ENCODE data around the gene ZBED2. TPM values are rescaled to one million over a fixed set of nuclear protein-coding genes. Genes with fewer than 3 reads are reported as not detected.

Gene ZBED2
- total and polyA plus RNA-seq, 2 of the 13 experiments (the other 11 are each of a cell fraction or from before 2014, with no cell fraction given): 0.04 TPM; not detected in 1

GRCh38 chr3:111584744-111585143, 10.4 kb downstream of the ZBED2 start:
- intact Hi-C loops (cut with micrococcal nuclease; ENCODE audit: unreplicated experiment): no loop called here
- ChIA-PET POLR2A (no interaction called here), CTCF (ENCODE audit: low intra/inter-chr PET ratio, low total read pairs) (no interaction called here)
- H3K4me2 ChIP-seq (ENCODE audit: low read depth, low read length): no peak overlapping the region
- no peaks in the 10 kb centered on the region for H3K36me3 ChIP-seq (replicated peaks in 1 of 2; ENCODE audit: control insufficient read depth in 1 of 2, insufficient read depth in 2 of 2, low read length in 2 of 2)
- DNase-seq (ENCODE audit: low spot score) (no peak), ATAC-seq (no peak), FAIRE-seq (no peak)
- TF ChIP-seq, protein P1, sequence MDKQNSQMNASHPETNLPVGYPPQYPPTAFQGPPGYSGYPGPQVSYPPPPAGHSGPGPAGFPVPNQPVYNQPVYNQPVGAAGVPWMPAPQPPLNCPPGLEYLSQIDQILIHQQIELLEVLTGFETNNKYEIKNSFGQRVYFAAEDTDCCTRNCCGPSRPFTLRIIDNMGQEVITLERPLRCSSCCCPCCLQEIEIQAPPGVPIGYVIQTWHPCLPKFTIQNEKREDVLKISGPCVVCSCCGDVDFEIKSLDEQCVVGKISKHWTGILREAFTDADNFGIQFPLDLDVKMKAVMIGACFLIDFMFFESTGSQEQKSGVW (CRISPR knock-in tag; IDR thresholded peaks at IDR 0.05; ENCODE audit: borderline replicate concordance): no peak
- no peak for TF ChIP-seq ZNF766 (CRISPR knock-in tag; IDR thresholded peaks at IDR 0.05; ENCODE audit: borderline replicate concordance)
- no peak for TF ChIP-seq NAIF1 (CRISPR knock-in tag; IDR thresholded peaks at IDR 0.05; ENCODE audit: borderline replicate concordance)
- WGBS (ENCODE audit: low lambda C conversion rate): 80% methylated on average over 1 of the region's 1 CpG
- no TSS peak for BruUV-seq (replicated peaks)
- H3K9ac ChIP-seq (ENCODE audit: insufficient read depth, low read depth, low read length): no peak overlapping the region
- H3K27ac ChIP-seq (ENCODE audit: extremely low read length, insufficient read depth, low read length): no peak overlapping the region
- H3K4me1 ChIP-seq (ENCODE audit: insufficient read depth, low read length): no peaks in the 10 kb centered on the region
- H3K27me3 ChIP-seq (ENCODE audit: control insufficient read depth in 1 of 2, insufficient read depth in 2 of 2, low read length in 2 of 2): no peaks in the 10 kb centered on the region
- H3K9me3 ChIP-seq (ENCODE audit: low read length): no peaks in the 10 kb centered on the region
- no peaks in the 10 kb centered on the region for H4K20me1 ChIP-seq (ENCODE audit: insufficient read depth, low read length)
- H2AFZ ChIP-seq (ENCODE audit: low read length): no peak overlapping the region
- in situ Hi-C loops (cut with HindIII; ENCODE audit: extremely low pct_ligation_motif_present, low pct_unique_long_range_greater_than_20kb): no loop called here
- H3K4me3 ChIP-seq (replicated peaks in 1 of 3; ENCODE audit: insufficient read depth in 1 of 3, low read depth in 2 of 3, low read length in 3 of 3): no peak overlapping the region
- H3K79me2 ChIP-seq (ENCODE audit: insufficient read depth, low read length): no peaks in the 10 kb centered on the region

DNA sequence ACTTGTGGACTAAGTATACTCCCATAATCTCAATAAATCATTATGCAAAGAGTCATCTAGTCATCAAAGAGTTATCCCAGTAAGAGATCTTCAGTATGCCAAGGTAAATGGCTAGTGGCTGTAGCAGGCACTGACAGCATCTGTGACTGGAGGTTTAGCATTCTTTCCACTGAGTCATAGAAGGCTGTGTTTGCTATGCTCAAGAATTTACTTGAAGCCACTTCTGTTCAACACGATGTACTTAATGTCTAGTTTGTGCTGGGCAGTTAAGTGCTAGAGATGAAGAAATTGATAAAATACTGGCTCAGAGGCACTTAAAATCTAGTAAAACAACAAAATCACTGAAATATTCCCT, 13.0 kb downstream of the ZBED2 start:
- Histone ChIP-seq H2AFZ (ENCODE audit: low read length) (no peak overlapping the region), H3K36me3 (replicated peaks in 1 of 2; ENCODE audit: control insufficient read depth in 1 of 2, insufficient read depth in 2 of 2, low read length in 2 of 2) (no peaks in the 10 kb centered on the region), H3K4me1 (ENCODE audit: insufficient read depth, low read length) (no peaks in the 10 kb centered on the region), H3K9me3 (ENCODE audit: low read length) (no peaks in the 10 kb centered on the region), H3K9ac (ENCODE audit: insufficient read depth, low read depth, low read length) (no peak overlapping the region), H3K27me3 (ENCODE audit: control insufficient read depth in 1 of 2, insufficient read depth in 2 of 2, low read length in 2 of 2) (no peaks in the 10 kb centered on the region), H4K20me1 (ENCODE audit: insufficient read depth, low read length) (no peaks in the 10 kb centered on the region), H3K4me3 (replicated peaks in 1 of 3; ENCODE audit: insufficient read depth in 1 of 3, low read depth in 2 of 3, low read length in 3 of 3) (no peak overlapping the region), H3K4me2 (ENCODE audit: low read depth, low read length) (no peak overlapping the region), H3K27ac (ENCODE audit: extremely low read length, insufficient read depth, low read length) (no peak overlapping the region), H3K79me2 (ENCODE audit: insufficient read depth, low read length) (no peaks in the 10 kb centered on the region)
- TF ChIP-seq KDM5A (IDR thresholded peaks at IDR 0.05; ENCODE audit: borderline replicate concordance, low read length) (no peak), TOPORS (CRISPR knock-in tag; IDR thresholded peaks at IDR 0.05) (no peak), ZBTB39 (CRISPR knock-in tag; IDR thresholded peaks at IDR 0.05) (no peak)
- no peak for FAIRE-seq
- peak; percentile 8 for DNase-seq (ENCODE audit: low spot score)
- no peak for ATAC-seq
- ChIA-PET POLR2A (no interaction called here), CTCF (ENCODE audit: low intra/inter-chr PET ratio, low total read pairs) (no interaction called here)
- in situ Hi-C loops (cut with HindIII; ENCODE audit: extremely low pct_ligation_motif_present, low pct_unique_long_range_greater_than_20kb): no loop called here
- intact Hi-C loops (cut with micrococcal nuclease; ENCODE audit: unreplicated experiment): no loop called here
- 0% methylated on average over 1 of the region's 1 CpG for WGBS (ENCODE audit: low lambda C conversion rate)
- BruUV-seq (replicated peaks): no TSS peak
